Muscle of arm (tissue), 12 donors: ENCODE data around the gene VENTX. TPM values are rescaled to one million over a fixed set of nuclear protein-coding genes. Genes with fewer than 3 reads are reported as not detected.

Experiments used
- DNase-seq: peaks from one replicate; pipeline ENCODE4 v3.0.0-alpha.2; 2013
- polyA plus RNA-seq, 12 donors: library from polyadenylated mRNA; unstranded; fragments of 120-200 nt; gene quantifications; one replicate each; pipeline ENCODE4 v1.2.1, GENCODE V29; 2013; ENCODE audit not compliant: insufficient read length in 12 of 12

VENTX gene
- polyA plus RNA-seq, 12 donors = 0.15 to 0.43 (median 0.19) TPM; not detected in 2

DNA sequence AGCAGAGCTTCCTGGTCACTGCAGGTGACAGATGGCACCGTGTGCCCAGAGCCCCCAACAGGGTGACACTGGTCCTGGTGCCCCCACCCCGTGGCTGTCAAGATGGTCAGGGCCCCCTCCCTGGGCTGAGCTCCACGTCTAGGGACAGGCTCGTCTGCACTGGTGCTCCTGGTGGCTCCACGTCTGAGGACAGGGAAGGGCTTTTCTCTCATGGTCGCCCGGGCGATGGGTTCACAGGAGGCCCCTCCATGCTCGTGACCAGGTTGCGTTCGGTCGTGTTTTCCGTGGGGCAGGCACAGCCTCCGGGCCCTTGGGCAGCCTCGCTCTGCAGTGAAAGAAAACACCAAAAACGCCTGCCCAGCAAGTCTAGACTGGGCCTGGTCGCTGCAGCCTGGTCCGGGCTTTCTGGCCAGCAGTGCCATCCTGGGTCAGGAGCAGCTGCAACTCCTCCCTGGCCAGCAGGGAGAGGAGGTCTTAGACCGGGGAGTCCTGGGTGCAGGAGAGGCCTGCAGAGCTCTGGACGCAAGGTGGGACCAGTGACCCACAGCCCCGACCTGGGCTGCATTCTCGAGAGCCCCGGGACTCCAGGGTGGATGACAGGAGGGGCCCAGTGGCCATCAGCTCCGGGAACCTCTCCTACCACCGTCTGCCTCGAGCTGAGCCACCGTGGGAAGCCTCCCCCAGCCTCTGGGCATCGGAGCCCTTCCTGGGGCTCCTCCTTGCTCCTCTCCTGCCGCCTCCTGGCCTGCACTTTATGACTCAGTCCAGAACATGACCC is 35.5 kb upstream of the VENTX start:
- no peak for DNase-seq

DNA sequence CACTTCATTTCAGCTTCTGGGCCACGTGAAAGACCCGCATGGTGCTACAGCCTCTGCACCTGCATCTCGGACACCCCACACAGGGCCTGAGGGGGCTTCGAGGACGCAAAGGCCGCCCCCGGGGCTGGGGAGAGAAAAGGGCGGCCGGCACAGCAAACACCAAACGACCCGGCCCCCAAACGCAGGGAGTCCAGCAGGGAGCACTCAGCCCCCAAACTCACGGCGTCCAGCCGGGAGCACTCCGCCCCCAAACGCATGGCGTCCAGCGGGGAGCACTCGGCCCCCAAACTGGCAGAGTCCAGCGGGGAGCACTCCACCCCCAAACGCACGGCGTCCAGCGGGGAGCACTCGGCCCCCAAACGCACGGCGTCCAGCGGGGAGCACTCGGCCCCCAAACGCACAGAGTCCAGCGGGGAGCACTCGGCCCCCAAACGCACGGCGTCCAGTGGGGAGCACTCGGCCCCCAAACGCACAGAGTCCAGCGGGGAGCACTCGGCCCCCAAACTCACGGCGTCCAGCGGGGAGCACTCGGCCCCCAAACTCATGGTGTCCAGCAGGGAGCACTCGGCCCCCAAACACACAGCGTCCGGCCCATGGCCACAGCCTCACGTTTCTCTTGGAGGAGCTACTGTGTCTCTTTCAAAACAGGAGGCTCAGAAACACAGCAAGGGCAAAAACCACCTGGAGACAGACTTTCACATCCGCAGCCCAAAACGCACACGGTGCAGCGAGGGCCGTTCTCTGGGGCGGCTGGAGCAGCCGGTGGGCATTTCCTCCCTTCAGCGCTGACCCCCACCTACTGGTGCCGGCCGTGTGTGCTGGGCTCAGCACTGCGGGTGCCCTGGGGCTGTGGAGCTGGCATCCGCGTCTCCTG is 34.6 kb upstream of the VENTX start:
- no peak for DNase-seq

DNA sequence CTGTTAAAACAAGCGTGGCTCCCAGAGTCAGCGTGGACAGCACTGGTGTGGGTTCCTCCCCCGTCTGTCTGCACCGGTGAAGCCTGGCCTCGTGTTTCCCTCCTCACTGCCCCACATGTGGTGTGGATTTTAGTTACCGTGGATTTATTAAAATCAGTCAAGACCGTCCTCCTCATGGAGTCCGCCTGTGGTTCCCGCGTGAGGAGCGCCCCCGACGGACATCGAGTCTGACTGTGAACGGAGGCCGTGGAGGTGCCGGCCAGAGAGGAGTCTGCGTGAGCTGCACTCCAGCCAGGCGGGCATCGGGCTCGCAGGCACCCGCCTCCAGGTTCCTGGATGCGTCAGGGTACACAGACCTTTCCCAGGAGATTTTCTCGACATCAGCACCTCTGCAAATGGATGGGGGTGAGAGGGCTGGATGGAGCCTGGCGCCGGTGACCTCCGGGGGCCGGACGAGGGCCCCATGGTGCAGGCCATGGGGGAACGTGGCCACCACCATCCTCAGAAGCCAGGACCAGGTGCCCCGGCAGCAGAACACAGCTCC is 33.9 kb upstream of the VENTX start:
- DNase-seq = no peak

DNA sequence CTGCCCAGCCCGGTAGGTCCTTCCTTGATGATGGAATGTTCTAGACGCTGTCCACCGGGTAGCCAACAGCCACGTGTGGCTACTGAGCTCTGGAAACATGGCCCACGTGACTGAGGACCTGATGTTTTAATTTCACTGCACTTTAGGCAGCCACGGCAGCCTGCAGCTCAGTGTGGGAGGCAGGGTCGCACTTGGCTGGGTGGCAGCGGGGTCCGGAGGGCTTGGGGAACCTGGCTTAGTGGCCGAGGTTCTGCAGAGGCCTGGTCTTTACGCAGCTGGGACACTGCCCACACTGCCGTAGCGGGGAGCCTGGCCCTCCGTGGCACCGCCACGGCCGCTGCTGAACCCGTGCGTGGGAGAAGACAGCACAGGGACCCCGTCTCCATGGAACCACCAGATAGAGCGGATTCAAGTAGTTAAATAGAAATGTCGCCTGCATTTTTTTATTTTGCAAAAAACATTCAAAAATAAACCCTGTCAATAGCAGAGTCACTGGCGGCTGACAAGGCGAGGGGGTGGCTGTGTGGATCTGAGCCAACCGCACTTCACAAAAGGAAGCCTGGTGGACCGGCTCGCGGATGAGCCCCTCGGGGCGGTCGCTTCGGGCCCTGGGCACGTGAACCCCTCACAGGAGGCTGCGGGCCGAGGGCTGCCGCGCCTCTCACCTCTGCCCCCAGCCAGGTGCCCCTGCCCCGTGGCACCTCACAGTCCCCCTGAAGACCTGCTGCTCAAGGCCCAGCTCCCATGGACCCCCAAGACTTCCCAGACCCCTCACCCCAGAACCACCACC is 33.2 kb upstream of the VENTX start:
- no peak for DNase-seq

DNA sequence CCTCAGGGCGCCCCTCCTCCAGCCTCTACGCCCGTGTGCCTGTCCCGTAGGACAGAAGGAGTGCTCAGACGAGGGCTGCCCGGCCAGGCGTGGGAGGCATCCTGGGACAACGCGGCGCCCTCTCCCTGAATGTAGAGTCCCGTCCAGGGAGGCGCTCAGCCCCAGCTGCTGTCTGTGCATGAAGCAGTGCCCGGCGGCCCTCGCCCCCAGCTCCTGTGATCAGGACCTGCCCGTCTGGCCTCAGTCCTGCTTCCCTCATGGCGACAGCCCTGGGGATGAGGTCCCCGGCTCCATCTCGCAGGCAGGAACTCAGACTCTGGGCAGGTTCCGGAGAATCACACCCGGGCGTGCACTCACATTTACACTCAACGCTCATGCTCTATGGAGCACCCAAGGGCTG is 32.5 kb upstream of the VENTX start:
- no peak for DNase-seq

- DNase-seq = no peak
Measured at GRCh38 chr10:133206356-133207040, 31.2 kb upstream of the VENTX start.

- DNase-seq = no peak
Measured at GRCh38 chr10:133207041-133207600, 30.5 kb upstream of the VENTX start.

- no peak for DNase-seq
Measured at GRCh38 chr10:133207627-133208026, 30.0 kb upstream of the VENTX start.

DNA sequence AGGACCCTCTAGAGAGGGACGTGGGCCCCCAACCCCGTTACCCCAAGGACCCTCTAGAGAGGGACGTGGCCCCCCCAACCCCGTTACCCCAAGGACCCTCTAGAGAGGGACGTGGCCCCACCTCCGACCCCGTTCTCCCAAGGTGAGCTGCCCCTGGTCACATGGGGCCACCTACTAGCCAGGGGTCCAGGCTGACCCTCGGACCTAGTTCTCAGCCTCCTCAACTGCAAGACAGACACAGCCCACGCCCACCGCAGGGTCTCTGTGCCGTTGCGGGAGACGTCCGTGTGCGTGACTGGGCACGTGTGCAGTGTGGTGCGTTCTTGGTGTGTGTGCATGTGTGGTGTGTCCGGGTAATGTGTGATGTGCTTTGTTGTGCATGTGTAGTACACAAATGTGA is 29.2 kb upstream of the VENTX start:
- DNase-seq = no peak

- DNase-seq = no peak
Measured at GRCh38 chr10:133209117-133209516, 28.5 kb upstream of the VENTX start.

GRCh38 chr10:133209641-133210040 is 28.0 kb upstream of the VENTX start:
- DNase-seq = no peak

- DNase-seq = no peak
Measured at GRCh38 chr10:133210398-133211140, 27.1 kb upstream of the VENTX start.

DNA sequence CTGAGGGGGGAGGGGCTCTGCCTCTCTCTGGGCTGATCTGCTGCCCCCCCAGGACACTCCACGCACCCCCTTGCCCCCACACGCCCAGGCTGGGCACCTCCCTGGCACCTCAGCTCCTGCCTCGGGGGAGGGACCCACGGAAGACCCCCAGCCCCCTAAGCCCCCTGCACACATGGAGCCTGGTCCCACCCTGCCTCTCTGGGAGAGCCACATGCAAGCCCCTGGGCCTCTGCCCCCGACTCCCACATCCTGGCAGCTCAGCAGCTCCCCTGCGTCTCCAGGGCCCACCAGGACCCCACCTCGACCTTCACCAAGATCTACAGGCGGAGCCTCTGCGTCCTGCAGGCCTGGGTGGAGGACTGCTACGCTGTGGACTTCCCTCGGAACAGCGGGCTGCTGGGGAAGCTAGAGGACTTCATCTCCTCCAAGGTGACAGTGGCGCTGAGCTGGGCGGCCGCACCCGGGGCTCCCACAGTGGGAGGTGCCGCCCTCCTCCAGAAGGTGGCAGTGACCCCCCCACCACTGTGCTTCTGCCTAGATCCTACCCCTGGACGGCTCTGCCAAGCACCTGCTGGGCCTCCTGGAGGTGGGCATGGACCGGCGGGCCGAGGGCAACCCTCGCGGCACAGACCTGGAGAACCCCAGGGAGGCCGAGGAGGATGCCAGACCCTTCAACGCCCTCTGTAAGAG is 26.4 kb upstream of the VENTX start:
- no peak for DNase-seq

DNA sequence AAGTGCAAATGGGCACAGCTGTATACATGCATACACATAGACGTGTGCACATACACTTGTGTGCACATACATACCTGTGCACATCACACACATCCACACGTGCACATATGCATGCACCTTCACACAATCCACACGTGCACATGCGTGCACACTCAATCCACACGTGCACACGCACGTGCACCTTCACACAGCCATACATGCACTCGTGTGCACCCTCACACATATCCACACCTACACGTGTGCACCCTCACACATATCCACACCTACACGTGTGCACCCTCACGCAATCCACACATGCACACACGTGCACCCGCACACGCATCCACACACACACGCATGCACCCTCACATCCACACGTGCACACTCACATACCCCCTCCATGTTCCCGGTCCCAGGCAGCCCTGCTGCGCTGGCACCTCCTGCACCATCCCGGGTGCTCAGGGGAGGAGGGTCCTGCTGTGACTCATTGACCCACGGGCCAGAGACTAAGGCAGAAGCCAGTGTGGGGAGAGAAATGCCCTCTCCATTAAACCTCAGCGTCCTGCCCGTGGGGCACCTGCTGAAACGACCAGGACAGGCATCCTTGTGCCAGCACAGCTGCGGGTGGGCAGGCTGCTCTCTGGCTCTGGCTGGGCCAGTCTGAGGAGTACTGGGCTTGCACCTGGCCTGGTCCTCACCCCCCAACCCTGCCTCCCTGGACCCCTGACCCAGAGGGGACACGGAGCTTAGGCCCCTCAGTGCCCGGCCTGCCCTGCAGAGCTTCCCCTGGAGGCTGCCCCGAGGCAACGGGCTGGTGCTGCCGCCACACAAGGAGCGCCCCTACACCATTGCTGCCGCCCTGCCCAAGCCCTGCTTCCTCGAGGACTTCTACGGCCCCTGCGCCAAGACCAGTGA is 25.4 kb upstream of the VENTX start:
- DNase-seq = no peak

GRCh38 chr10:133212853-133213494 is 24.7 kb upstream of the VENTX start:
- no peak for DNase-seq

DNA sequence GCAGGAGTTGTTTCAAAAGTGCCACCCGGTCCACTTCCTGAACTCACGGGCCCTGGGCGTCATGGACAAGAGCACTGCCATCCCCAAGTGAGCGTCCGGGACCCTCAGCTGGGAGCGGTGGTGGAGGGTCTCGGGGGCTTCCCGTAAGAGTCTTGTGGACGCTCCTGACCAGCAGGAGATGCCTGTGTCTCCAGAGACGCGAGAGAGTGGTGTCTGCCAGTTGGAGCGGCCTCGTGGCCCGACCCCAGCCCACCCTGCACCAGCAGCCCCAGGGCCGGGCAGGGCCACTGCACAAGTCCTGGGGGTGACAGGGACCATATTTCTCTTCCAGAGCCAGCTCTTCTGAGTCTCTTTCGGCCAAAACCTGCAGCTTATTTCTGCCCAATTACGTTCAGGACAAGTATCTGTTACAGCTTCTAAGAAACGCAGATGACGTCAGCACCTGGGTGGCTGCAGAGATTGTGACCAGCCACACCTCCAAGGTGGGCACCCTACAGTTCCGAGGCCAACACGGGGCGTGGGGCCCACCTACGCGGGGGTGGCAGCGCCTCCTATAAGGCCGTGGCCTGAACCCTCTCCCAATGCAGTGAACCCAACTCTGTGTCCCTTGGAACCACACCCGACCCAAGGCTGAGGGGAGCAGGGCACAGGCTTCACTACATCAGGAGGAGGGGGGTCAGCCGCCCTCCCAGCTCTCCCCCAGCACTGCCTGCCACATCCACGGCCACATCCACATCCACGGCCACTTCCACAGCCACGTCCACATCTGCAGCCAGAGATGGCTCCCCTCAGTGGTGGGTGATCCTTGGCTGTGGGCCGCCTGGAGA is 23.8 kb upstream of the VENTX start:
- DNase-seq = no peak
